HL-60 (cell line): ENCODE measurements around the gene KPTN.

Experiments
- POLR2AphosphoS5 ChIP-seq: IDR thresholded peaks from 2 replicates; pipeline ENCODE4 v1.6.1; 2012; ENCODE audit warnings: low read depth
- TF ChIP-seq, protein P1 (sequence below): IDR thresholded peaks from one replicate; pipeline ENCODE4 v1.5.1; 2011; ENCODE audit warnings: low read length, control low read depth, inconsistent platforms; ENCODE audit not compliant: insufficient read depth

DNA sequence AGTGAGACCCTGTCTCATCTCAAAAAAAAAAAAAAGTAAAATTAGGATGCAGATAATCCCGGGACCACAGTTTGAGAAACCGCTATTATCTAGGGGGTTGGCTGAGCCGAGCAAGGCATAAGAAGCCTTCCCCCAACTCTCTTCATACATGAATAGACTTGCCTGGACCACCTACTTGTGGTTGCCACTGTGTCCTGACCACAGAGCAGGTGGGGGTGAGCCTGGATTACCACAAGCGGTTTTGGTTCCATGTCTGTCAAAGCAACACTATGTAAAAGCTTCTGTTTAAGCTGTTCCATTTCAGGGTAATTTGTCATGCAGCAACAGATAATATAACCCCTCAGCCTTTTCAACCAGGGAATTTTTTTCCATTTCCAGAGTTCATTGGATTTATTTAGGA, 34.1 kb upstream of the KPTN start:
- no peak for TF ChIP-seq POLR2AphosphoS5
- TF ChIP-seq, protein P1, sequence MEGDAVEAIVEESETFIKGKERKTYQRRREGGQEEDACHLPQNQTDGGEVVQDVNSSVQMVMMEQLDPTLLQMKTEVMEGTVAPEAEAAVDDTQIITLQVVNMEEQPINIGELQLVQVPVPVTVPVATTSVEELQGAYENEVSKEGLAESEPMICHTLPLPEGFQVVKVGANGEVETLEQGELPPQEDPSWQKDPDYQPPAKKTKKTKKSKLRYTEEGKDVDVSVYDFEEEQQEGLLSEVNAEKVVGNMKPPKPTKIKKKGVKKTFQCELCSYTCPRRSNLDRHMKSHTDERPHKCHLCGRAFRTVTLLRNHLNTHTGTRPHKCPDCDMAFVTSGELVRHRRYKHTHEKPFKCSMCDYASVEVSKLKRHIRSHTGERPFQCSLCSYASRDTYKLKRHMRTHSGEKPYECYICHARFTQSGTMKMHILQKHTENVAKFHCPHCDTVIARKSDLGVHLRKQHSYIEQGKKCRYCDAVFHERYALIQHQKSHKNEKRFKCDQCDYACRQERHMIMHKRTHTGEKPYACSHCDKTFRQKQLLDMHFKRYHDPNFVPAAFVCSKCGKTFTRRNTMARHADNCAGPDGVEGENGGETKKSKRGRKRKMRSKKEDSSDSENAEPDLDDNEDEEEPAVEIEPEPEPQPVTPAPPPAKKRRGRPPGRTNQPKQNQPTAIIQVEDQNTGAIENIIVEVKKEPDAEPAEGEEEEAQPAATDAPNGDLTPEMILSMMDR, result no peak
